CD4-positive, alpha-beta T cell treated with Interleukin-1 beta for 1 hour (primary cell): Measurements from ENCODE around the gene NFATC3.

Source experiments
- DNase-seq, 2 donors: peaks; one replicate each; pipeline ENCODE4 v3.0.0-alpha.2; 2020 to 2022

NFATC3 gene

GRCh38 chr16:68233085-68233834 is 148.1 kb downstream of the NFATC3 start:
- DNase-seq: no peak

DNA sequence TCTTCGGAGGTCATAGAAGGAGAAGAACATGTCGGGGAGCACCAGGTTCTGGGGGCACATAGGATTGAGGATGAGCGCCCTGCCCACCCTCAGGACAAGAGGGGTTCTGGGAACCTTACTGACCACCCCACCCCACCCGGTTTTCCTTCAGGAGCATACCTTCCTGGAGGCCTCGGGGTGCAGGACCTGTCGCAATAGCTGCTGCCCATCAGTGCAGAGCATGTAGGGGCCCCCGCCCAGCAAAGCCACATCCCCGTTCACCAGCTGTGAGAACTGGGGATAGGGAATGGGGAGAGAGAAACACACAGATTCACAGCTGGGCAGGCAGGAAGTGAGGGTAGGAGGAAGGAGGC is 148.6 kb downstream of the NFATC3 start:
- no peak for DNase-seq

GRCh38 chr16:68234188-68235107 is 149.3 kb downstream of the NFATC3 start:
- DNase-seq: no peak

GRCh38 chr16:68235108-68235886 is 150.1 kb downstream of the NFATC3 start:
- no peak for DNase-seq

DNA sequence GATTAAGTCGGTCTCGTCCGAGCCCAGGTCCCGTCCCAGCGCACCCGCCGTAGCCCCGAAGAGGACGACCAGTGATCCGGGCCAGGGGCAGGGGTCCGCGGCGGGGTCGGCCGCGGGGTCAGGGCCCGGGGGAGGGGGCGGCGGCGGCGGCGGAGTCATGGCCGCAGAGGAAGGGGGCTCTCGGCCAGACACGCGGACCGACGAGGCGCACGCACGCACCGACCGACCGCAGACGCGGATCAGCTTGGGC is 150.6 kb downstream of the NFATC3 start, which contains the start of gene ESRP2:
Gene ESRP2, minus strand, starts transcription at position 241 of the 250 bp plus-strand sequence. Its CDS starts 82 bp downstream, at position 159.
- no peak for DNase-seq

DNA sequence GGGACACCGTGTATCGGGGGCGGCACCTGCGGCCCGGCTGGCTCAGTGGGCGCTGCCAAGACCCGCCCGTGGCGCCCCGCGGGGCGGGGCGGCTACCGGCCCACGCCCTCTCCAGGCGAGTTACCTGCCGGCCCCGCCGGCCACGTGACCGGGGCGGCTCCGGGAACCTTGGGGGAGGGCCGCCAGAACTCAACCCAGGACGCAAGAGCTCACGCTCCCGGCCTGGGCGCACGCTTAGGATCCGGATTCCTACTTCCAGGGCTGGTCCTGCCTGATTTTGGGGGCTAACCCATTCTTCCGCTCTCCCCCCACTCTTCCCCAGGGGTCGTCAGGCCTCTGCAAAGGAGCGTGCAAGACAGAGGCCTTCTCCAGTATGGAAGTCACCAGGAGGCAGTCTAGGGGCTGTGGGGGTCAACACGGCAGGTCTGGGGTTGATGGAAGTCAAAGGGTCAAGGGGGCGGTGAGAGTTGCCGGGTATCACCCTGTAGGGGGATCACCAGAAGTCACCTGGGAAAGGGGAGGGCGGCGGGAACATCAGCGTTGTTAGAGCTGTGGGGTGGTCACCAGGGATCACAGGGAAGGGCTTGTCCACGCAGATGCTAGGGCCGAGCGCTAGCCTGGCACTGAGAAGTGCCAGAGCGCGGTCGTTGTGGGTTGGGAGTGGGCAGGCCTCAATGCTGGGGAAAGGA is 151.1 kb downstream of the NFATC3 start:
- peak; percentile 55 to 61 for DNase-seq

GRCh38 chr16:68236826-68237242 is 151.7 kb downstream of the NFATC3 start:
- no peak for DNase-seq

DNA sequence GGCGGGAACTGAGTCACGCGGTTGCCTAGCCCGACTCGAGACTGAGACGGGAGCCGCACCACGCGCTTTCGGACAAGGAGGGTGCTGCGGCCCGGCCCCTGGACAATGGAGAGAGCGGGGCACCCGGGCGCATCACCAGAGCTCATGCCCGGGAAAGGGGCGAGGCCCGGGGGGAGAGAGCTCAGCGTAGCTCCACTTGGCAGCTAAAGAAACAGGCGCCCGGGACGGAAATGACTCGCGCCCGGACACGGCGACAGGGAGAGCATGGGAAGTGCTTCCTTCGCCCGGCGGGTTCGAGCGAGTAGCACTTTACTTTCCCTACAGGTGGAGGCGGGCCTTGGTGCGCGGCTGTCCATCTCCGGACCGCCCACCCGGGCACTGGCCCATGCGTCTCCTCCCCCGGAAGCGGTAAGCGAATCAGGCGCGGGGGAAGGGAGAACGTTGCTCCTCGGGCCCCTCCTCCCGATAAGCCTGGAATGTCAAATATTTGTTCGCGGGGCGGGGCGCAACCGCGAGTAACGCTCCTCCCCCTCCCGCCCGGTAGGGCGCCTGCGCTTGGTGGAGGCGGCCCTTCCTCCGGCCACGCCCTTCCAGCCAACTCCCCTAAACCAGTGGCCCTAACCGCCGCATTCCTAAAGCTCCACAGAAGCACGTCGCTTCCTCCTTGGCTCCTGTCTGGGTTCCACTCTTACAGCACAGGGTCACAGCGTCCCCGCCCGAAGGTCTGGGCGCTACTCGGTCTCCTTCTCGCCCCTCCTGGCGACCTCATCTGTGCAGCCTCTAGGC is 152.3 kb downstream of the NFATC3 start:
- peak; percentile 88 to 92 for DNase-seq

DNA sequence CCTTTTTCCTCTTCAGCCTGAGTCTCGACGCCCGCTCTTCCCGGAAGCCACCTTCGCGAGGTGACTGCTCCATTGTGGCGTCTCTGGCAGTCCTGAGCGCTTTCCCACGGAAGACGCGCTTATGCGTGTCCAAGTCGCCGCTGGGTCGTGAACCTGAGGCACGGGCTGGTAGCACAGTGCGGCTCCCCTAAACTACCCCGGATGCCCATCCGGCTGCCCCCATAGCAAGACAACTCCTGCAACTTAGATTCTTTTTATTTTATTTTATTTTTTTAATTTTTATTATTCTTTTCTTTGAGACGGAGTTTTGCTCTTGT is 152.8 kb downstream of the NFATC3 start:
- DNase-seq: no peak

GRCh38 chr16:68242085-68242484 is 156.9 kb downstream of the NFATC3 start:
- DNase-seq: no peak

DNA sequence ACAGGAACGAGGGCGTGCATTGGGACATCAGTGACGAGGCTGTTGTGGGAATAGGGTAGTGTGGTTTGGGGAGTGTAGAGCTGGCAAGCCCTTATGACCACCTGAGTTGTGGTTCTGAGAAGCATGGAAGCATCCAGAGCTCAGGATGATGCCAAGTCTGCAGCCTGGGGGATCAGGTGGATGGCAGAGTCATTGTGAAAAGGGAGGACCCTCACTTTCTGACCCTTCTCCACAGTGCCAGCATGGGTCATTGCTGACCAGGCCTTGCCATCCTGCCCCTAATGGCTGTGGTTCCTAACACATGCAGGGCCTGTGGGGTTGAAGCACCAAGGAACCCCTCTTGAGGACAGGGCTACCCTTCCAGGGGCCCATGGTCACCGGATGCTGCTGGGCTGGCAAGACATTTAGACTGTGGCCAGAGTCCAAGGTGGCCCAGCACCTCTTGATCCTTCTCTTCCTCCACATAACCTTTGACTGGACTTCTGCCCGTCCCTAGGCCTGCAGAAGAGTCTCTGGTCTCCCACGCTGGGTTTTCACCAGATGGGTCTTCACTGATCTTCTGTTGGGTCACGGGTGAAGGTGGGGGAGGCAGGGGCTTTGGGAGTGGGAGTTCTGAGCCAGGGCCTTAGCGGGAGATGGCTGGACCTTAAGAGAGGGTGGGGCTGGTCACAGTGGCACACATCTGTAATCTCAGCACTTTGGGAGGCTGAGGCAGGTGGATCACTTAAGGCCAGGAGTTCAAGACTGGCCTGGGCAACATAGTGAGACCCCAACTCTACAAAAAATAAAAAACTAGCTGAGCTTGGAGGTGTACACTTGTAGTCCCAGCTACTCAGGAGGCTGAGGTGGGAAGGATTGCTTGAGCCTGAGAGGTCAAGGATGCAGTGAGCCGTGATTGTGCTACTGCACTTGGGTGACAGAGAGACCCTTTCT is 158.0 kb downstream of the NFATC3 start:
- no peak for DNase-seq

GRCh38 chr16:68244481-68244902 is 159.3 kb downstream of the NFATC3 start:
- no peak for DNase-seq

- DNase-seq: peak; percentile 93 to 98
These were observed 160.0 kb downstream of the NFATC3 start, which contains the start of gene PLA2G15 for GRCh38 chr16:68244903-68245853. Gene PLA2G15, plus strand, starts transcription at chr16:68245373. Its CDS starts 54 bp downstream, at chr16:68245427.

GRCh38 chr16:68246121-68246520 is 161.0 kb downstream of the NFATC3 start:
- DNase-seq: no peak

DNA sequence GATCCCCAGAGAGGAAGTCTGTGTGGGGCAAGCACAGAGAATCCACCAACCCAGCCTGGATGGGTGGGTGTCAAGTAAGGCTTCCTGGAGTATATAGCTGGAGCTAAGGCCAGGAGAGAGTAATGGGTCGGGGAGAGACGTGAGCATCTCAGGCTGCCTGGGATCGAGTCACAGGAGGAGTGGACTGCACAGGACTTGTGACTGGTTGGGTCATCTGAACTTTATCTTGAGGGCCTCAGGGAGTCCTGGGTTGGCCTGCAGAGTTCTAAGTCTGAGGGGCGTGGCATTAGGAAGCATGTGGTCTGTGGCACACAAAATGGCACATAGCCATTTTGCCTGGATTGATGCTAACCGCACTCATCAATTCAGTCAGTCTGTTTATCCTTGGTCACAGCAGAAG is 161.5 kb downstream of the NFATC3 start:
- no peak for DNase-seq

DNA sequence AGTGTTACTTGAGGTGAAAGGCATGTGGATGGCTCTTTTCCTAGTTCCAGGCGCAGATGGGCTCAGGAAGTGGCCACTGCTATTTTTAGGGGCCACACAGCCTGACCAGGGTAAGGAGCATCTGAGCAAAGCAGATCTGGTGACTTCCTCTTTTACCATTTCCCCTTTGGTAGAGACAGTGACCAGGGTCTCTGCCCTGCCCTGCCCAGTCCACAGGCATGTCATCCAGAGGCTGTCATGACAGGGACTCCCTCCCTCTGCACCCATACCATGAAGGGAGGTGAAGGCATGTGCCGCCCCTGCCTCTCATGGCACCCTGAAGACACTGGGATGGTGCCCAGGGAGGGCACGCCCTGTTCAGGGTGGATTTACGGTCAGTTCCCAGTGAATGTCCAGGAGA is 162.2 kb downstream of the NFATC3 start:
- peak in 1 of 2 donors; percentile 36 for DNase-seq

- DNase-seq: no peak
These were observed 162.8 kb downstream of the NFATC3 start for GRCh38 chr16:68247932-68248331.

GRCh38 chr16:68249371-68249770 is 164.2 kb downstream of the NFATC3 start:
- no peak for DNase-seq

GRCh38 chr16:68250951-68251350 is 165.8 kb downstream of the NFATC3 start:
- DNase-seq: no peak

DNA sequence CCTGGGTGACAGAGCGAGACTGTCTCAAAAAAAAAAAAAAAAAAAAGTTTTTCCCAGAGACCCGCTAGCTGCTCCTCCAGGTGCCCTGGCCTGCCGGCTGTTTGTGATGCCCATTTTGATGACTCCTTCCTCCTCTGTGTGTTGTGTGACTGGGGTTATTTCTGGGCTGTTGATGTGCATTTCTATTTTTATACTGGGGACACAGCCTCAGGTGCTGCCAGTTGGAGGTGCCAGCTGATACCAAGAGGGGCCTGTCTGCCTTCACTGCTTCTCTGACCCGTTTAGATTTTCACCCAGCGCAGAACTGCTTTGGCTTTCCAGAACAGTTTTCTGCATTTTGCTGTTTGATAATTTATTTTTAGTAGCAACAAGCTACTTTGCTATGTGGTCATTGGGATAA is 166.7 kb downstream of the NFATC3 start:
- DNase-seq: no peak
